HL-60 (cell line): ENCODE results near the gene FCER2.

Experiments used
- GABPA ChIP-seq: IDR thresholded peaks from 2 replicates; pipeline ENCODE4 v1.6.1; 2012; ENCODE audit warnings: low read depth
- REST ChIP-seq: IDR thresholded peaks from 2 replicates; pipeline ENCODE4 v1.6.1; 2012; ENCODE audit warnings: low read depth; ENCODE audit not compliant: insufficient replicate concordance
- TF ChIP-seq, protein P1 (sequence below): IDR thresholded peaks from one replicate; pipeline ENCODE4 v1.5.1; 2011; ENCODE audit warnings: low read length, control low read depth, inconsistent platforms; ENCODE audit not compliant: insufficient read depth

GRCh38 chr19:7679771-7680605 lies 21.9 kb downstream of the FCER2 start:
- TF ChIP-seq, protein P1, sequence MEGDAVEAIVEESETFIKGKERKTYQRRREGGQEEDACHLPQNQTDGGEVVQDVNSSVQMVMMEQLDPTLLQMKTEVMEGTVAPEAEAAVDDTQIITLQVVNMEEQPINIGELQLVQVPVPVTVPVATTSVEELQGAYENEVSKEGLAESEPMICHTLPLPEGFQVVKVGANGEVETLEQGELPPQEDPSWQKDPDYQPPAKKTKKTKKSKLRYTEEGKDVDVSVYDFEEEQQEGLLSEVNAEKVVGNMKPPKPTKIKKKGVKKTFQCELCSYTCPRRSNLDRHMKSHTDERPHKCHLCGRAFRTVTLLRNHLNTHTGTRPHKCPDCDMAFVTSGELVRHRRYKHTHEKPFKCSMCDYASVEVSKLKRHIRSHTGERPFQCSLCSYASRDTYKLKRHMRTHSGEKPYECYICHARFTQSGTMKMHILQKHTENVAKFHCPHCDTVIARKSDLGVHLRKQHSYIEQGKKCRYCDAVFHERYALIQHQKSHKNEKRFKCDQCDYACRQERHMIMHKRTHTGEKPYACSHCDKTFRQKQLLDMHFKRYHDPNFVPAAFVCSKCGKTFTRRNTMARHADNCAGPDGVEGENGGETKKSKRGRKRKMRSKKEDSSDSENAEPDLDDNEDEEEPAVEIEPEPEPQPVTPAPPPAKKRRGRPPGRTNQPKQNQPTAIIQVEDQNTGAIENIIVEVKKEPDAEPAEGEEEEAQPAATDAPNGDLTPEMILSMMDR: no peak
- TF ChIP-seq GABPA (no peak), REST (no peak)
